Progenitor cell of endocrine pancreas (in vitro differentiated cells): ENCODE results near the gene FAM76A. TPM values are rescaled to one million over a fixed set of nuclear protein-coding genes. Genes with fewer than 3 reads are reported as not detected.

Experiments
- DNase-seq: peaks from one replicate; pipeline ENCODE4 v3.0.0; 2021; ENCODE audit warnings: low spot score; ENCODE audit not compliant: unreplicated experiment
- H3K27ac Mint-ChIP-seq: 2 replicates; pipeline ENCODE4 v1.8.0; 2021; ENCODE audit warnings: mild to moderate bottlenecking, moderate library complexity, mixed read lengths
- H3K27me3 Mint-ChIP-seq: 2 replicates; pipeline ENCODE4 v1.8.0; 2021; ENCODE audit warnings: mixed read lengths
- H3K36me3 Mint-ChIP-seq: 2 replicates; pipeline ENCODE4 v1.8.0; 2022; ENCODE audit warnings: mixed read lengths; ENCODE audit not compliant: insufficient read depth
- H3K4me1 Mint-ChIP-seq: 2 replicates; pipeline ENCODE4 v1.8.0; 2021; ENCODE audit warnings: low read depth, mixed read lengths
- H3K4me3 Mint-ChIP-seq: 2 replicates; pipeline ENCODE4 v1.8.0; 2021; ENCODE audit warnings: low read depth, mild to moderate bottlenecking, moderate library complexity, mixed read lengths
- H3K9me3 Mint-ChIP-seq: 2 replicates; pipeline ENCODE4 v1.8.0; 2021; ENCODE audit warnings: low read depth, mixed read lengths
- CTCF ChIP-seq: fragments of 200-600 bp; sonication (generic); IDR thresholded peaks from one replicate; pipeline ENCODE4 v1.5.0; 2021; ENCODE audit warnings: antibody characterized with exemption, mild to moderate bottlenecking; ENCODE audit not compliant: unreplicated experiment
- total RNA-seq: library from RNA; stranded (reverse); gene quantifications from 2 replicates; pipeline ENCODE4 v1.2.1, GENCODE V29; 2021

The FAM76A gene
- total RNA-seq, 1 donor from 2014 or later = 14.7 TPM

GRCh38 chr1:27716262-27716895 lies 9.4 kb upstream of the FAM76A start:
- no peak overlapping the region for H3K27ac Mint-ChIP-seq
- peaks cover 3% of the 10 kb centered on the region for H3K36me3 Mint-ChIP-seq
- DNase-seq = no peak
- peaks cover 23% of the 10 kb centered on the region for H3K4me1 Mint-ChIP-seq
- peaks cover 13% of the 10 kb centered on the region for H3K9me3 Mint-ChIP-seq
- H3K4me3 Mint-ChIP-seq = no peak overlapping the region
- no peak for TF ChIP-seq CTCF
- H3K27me3 Mint-ChIP-seq = peaks cover 5% of the 10 kb centered on the region

GRCh38 chr1:27719286-27720251 lies 6.2 kb upstream of the FAM76A start:
- Mint-ChIP-seq H3K27ac (peak overlapping the region; percentile 5), H3K9me3 (peaks cover 13% of the 10 kb centered on the region), H3K4me1 (peaks cover 9% of the 10 kb centered on the region), H3K27me3 (peaks cover 5% of the 10 kb centered on the region), H3K36me3 (peaks cover 3% of the 10 kb centered on the region), H3K4me3 (no peak overlapping the region)
- peak; percentile 40 for TF ChIP-seq CTCF
- DNase-seq = no peak

- no peak for TF ChIP-seq CTCF
- no peaks in the 10 kb centered on the region for H3K27me3 Mint-ChIP-seq
- no peak for DNase-seq
- H3K4me3 Mint-ChIP-seq = peak overlapping the region; percentile 73
- peaks cover 6% of the 10 kb centered on the region for H3K36me3 Mint-ChIP-seq
- no peaks in the 10 kb centered on the region for H3K4me1 Mint-ChIP-seq
- peak overlapping the region; percentile 95 for H3K27ac Mint-ChIP-seq
- H3K9me3 Mint-ChIP-seq = peaks cover 3% of the 10 kb centered on the region
Observed at GRCh38 chr1:27724961-27725373, 794 bp upstream of the FAM76A start.

- peak; percentile 41 for DNase-seq
- TF ChIP-seq CTCF = no peak
- Mint-ChIP-seq H3K4me1 (no peaks in the 10 kb centered on the region), H3K27ac (peak overlapping the region; percentile 77), H3K4me3 (peak overlapping the region; percentile 79), H3K36me3 (peaks cover 8% of the 10 kb centered on the region), H3K9me3 (peaks cover 3% of the 10 kb centered on the region), H3K27me3 (no peaks in the 10 kb centered on the region)
Observed at GRCh38 chr1:27726173-27727044, 648 bp downstream of the FAM76A start.

GRCh38 chr1:27727126-27727525 lies 1.4 kb downstream of the FAM76A start:
- Mint-ChIP-seq H3K27ac (no peak overlapping the region), H3K27me3 (no peaks in the 10 kb centered on the region), H3K9me3 (peaks cover 3% of the 10 kb centered on the region), H3K4me1 (no peaks in the 10 kb centered on the region), H3K36me3 (peaks cover 8% of the 10 kb centered on the region), H3K4me3 (no peak overlapping the region)
- no peak for DNase-seq
- no peak for TF ChIP-seq CTCF
